Uterus (tissue), 4 donors: Measurements from ENCODE around the gene SGK2. TPM values are rescaled to one million over a fixed set of nuclear protein-coding genes. Genes with fewer than 3 reads are reported as not detected.

Source experiments
- DNase-seq, 2 donors: peaks; one replicate each; pipeline ENCODE4 v3.0.0-alpha.2; 2019 to 2020
- H3K27ac ChIP-seq, 2 donors: fragments of 200-600 bp; sonication (generic); 1 replicate in 1 of 2; 2 replicates in 1 of 2; pipeline ENCODE4 v1.5.1; 2016 to 2018
- H3K27me3 ChIP-seq, 2 donors: fragments of 200-600 bp; sonication (generic); one replicate each; pipeline ENCODE4 v1.5.1; 2018 to 2019; ENCODE audit warnings: control low read depth in 1 of 2
- H3K36me3 ChIP-seq, 2 donors: fragments of 200-600 bp; sonication (generic); one replicate each; pipeline ENCODE4 v1.5.1; 2019; ENCODE audit warnings: control low read depth in 1 of 2
- H3K4me1 ChIP-seq, 2 donors: fragments of 200-600 bp; sonication (generic); one replicate each; pipeline ENCODE4 v1.5.1; 2018 to 2019; ENCODE audit warnings: control low read depth in 1 of 2
- H3K4me3 ChIP-seq, 2 donors: fragments of 200-600 bp; sonication (generic); 1 replicate in 1 of 2; 2 replicates in 1 of 2; pipeline ENCODE4 v1.5.1; 2018 to 2019; ENCODE audit warnings: mild to moderate bottlenecking in 1 of 2
- H3K9me3 ChIP-seq, 2 donors: fragments of 200-600 bp; sonication (generic); one replicate each; pipeline ENCODE4 v1.5.1; 2019; ENCODE audit warnings: control low read depth in 1 of 2
- CTCF ChIP-seq, 4 experiments: fragments of 200-600 bp in 2 of 4; fragments of 450-650 bp in 2 of 4; sonication (generic) in 2 of 4; IDR thresholded peaks; one replicate each; pipeline ENCODE4 v1.5.1; 2016 to 2019; ENCODE audit warnings: antibody characterized with exemption in 4 of 4, mild to moderate bottlenecking in 2 of 4, moderate library complexity in 1 of 4
- POLR2A ChIP-seq, 2 donors: fragments of 450-650 bp; IDR thresholded peaks; one replicate each; pipeline ENCODE4 v1.6.1; 2016; ENCODE audit warnings: antibody characterized with exemption in 2 of 2, mild to moderate bottlenecking in 1 of 2, moderate library complexity in 1 of 2
- intact Hi-C: fragments of 100-400 bp; cut with DNase I; formaldehyde crosslinking; loops from one replicate; pipeline ENCODE4 v1.15.1; 2023; ENCODE audit warnings: low total_unique reads
- total RNA-seq, 4 donors: library from RNA; depleted of rRNA in 3 of 4; stranded (reverse); fragments of >200 nt in 3 of 4; gene quantifications; one replicate each; pipeline versions ENCODE4 v1.1.0 to v1.2.4, GENCODE V29; 2014 to 2023
- donor health status: DM: yes; HTN: yes; CAD: no.

SGK2 gene
- total RNA-seq, 4 donors from 2014 or later, result 0.77 to 5.9 (median 2.4) TPM; not detected in 1

- no peaks in the 10 kb centered on the region for H3K27me3 ChIP-seq
- DNase-seq, result no peak
- no peak overlapping the region for H3K4me3 ChIP-seq
- intact Hi-C loops, result no loop called here
- H3K4me1 ChIP-seq, result no peaks in the 10 kb centered on the region
- no peaks in the 10 kb centered on the region for H3K36me3 ChIP-seq
- H3K27ac ChIP-seq, result no peak overlapping the region
- no peaks in the 10 kb centered on the region for H3K9me3 ChIP-seq
- no peak for TF ChIP-seq POLR2A (IDR thresholded peaks at IDR 0.05)
- no peak for TF ChIP-seq CTCF (IDR thresholded peaks at IDR 0.05)
Observed at GRCh38 chr20:43540673-43541060, 18.2 kb upstream of the SGK2 start.

DNA sequence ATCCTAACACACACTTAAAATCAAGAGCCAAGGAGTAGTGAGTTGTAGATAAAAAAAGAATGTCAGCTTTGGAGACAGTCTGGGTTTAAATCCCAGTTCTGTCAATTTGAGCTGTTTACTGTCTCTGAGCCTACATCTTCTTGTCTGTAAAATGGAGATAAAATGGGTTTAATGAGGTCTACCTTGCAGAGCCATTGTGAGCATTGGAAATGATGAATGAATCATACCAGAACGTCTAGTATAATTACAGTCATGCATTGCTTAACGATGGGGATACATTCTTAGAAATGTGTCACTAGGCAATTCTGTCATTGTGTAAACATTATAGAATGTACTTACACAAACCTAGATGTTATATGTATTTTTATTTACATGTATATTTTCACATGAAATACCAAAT is 17.6 kb upstream of the SGK2 start:
- H3K27me3 ChIP-seq, result no peaks in the 10 kb centered on the region
- H3K4me3 ChIP-seq, result no peak overlapping the region
- no peaks in the 10 kb centered on the region for H3K9me3 ChIP-seq
- no peaks in the 10 kb centered on the region for H3K4me1 ChIP-seq
- intact Hi-C loops, result no loop called here
- H3K27ac ChIP-seq, result no peak overlapping the region
- DNase-seq, result no peak
- no peaks in the 10 kb centered on the region for H3K36me3 ChIP-seq
- TF ChIP-seq POLR2A (IDR thresholded peaks at IDR 0.05) (no peak), CTCF (IDR thresholded peaks at IDR 0.05) (no peak)

DNA sequence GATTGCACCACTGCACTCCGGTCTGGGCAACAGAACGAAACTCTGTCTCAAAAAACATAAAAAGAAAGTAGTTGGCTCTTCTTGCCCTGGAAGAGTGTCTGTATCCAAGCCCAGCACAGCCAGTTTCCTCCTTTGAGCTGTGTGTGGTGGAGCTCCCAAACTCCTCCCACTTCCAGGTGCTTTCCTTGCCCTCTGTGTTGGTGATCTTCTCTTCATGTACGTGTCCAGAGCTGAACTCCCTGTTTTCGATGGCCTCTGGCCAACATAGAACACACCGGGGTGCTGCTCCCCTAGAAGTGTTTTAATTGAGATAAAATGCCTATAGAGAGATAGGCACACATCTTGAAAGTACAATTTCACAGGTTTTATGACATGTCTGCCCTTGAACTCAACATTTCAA is 16.7 kb upstream of the SGK2 start:
- H3K4me3 ChIP-seq, result no peak overlapping the region
- H3K36me3 ChIP-seq, result no peaks in the 10 kb centered on the region
- DNase-seq, result no peak
- TF ChIP-seq CTCF (IDR thresholded peaks at IDR 0.05), result no peak
- TF ChIP-seq POLR2A (IDR thresholded peaks at IDR 0.05), result no peak
- intact Hi-C loops, result no loop called here
- H3K9me3 ChIP-seq, result no peaks in the 10 kb centered on the region
- H3K27me3 ChIP-seq, result no peaks in the 10 kb centered on the region
- no peak overlapping the region for H3K27ac ChIP-seq
- no peaks in the 10 kb centered on the region for H3K4me1 ChIP-seq

- Histone ChIP-seq H3K4me1 (no peaks in the 10 kb centered on the region), H3K27ac (no peak overlapping the region), H3K9me3 (no peaks in the 10 kb centered on the region), H3K4me3 (no peak overlapping the region), H3K27me3 (no peaks in the 10 kb centered on the region), H3K36me3 (no peaks in the 10 kb centered on the region)
- no peak for TF ChIP-seq POLR2A (IDR thresholded peaks at IDR 0.05)
- TF ChIP-seq CTCF (IDR thresholded peaks at IDR 0.05), result no peak
- DNase-seq, result no peak
- intact Hi-C loops, result no loop called here
Observed at GRCh38 chr20:43542674-43543073, 16.2 kb upstream of the SGK2 start.

GRCh38 chr20:43543138-43543537 is 15.7 kb upstream of the SGK2 start:
- intact Hi-C loops, result no loop called here
- Histone ChIP-seq H3K27ac (no peak overlapping the region), H3K36me3 (no peaks in the 10 kb centered on the region), H3K4me1 (no peaks in the 10 kb centered on the region), H3K27me3 (no peaks in the 10 kb centered on the region), H3K4me3 (no peak overlapping the region), H3K9me3 (no peaks in the 10 kb centered on the region)
- TF ChIP-seq CTCF (IDR thresholded peaks at IDR 0.05), result no peak
- no peak for TF ChIP-seq POLR2A (IDR thresholded peaks at IDR 0.05)
- no peak for DNase-seq
